ENCODE data around the gene DGKB. TPM values are rescaled to one million over a fixed set of nuclear protein-coding genes. Genes with fewer than 3 reads are reported as not detected.

DGKB gene
- total RNA-seq, 6 experiments from 2014 or later, result 0.23 to 0.76 (median 0.61) TPM

- DNase-seq, result no peak
- Mint-ChIP-seq H3K4me1 (ENCODE audit: low read depth) (peaks cover 11% of the 10 kb centered on the region; the same call in 1 of the 2 replicates), H3K9me3 (no peaks in the 10 kb centered on the region), H3K27me3 (ENCODE audit: insufficient read depth) (no peaks in the 10 kb centered on the region), H3K27ac (no peak overlapping the region), H3K4me3 (no peak overlapping the region; the same call in 1 of the 2 replicates), H3K36me3 (ENCODE audit: low read depth) (no peaks in the 10 kb centered on the region)
- no peak for TF ChIP-seq CTCF (IDR thresholded peaks at IDR 0.05)
Measured at GRCh38 chr7:14685167-14685566, 217.4 kb downstream of the DGKB start.

GRCh38 chr7:14682910-14683465, 219.6 kb downstream of the DGKB start:
- Mint-ChIP-seq H3K4me1 (ENCODE audit: low read depth) (peaks cover 3% of the 10 kb centered on the region; the same call in 1 of the 2 replicates), H3K4me3 (no peak overlapping the region), H3K27me3 (ENCODE audit: insufficient read depth) (no peaks in the 10 kb centered on the region), H3K36me3 (ENCODE audit: low read depth) (no peaks in the 10 kb centered on the region), H3K9me3 (no peaks in the 10 kb centered on the region), H3K27ac (no peak overlapping the region)
- no peak for DNase-seq
- TF ChIP-seq CTCF (IDR thresholded peaks at IDR 0.05), result no peak

- Mint-ChIP-seq H3K9me3 (no peaks in the 10 kb centered on the region), H3K4me1 (ENCODE audit: low read depth) (no peaks in the 10 kb centered on the region), H3K27me3 (ENCODE audit: insufficient read depth) (peaks cover 2% of the 10 kb centered on the region; the same call in 1 of the 2 replicates), H3K27ac (no peak overlapping the region), H3K36me3 (ENCODE audit: low read depth) (no peaks in the 10 kb centered on the region), H3K4me3 (no peak overlapping the region)
- no peak for DNase-seq
- no peak for TF ChIP-seq CTCF (IDR thresholded peaks at IDR 0.05)
Measured at GRCh38 chr7:14676896-14677295, 225.7 kb downstream of the DGKB start.

GRCh38 chr7:14673202-14673601, 229.3 kb downstream of the DGKB start:
- no peaks in the 10 kb centered on the region for H3K9me3 Mint-ChIP-seq
- DNase-seq, result no peak
- peaks cover 3% of the 10 kb centered on the region for H3K27me3 Mint-ChIP-seq (ENCODE audit: insufficient read depth)
- H3K4me3 Mint-ChIP-seq, result no peak overlapping the region
- no peaks in the 10 kb centered on the region for H3K4me1 Mint-ChIP-seq (ENCODE audit: low read depth)
- no peak overlapping the region for H3K27ac Mint-ChIP-seq
- H3K36me3 Mint-ChIP-seq (ENCODE audit: low read depth), result no peaks in the 10 kb centered on the region
- no peak for TF ChIP-seq CTCF (IDR thresholded peaks at IDR 0.05)

- no peak for TF ChIP-seq CTCF (IDR thresholded peaks at IDR 0.05)
- DNase-seq, result no peak
- no peaks in the 10 kb centered on the region for H3K9me3 Mint-ChIP-seq
- no peak overlapping the region for H3K4me3 Mint-ChIP-seq
- H3K27me3 Mint-ChIP-seq (ENCODE audit: insufficient read depth), result peaks cover 2% of the 10 kb centered on the region
- no peak overlapping the region for H3K27ac Mint-ChIP-seq
- H3K36me3 Mint-ChIP-seq (ENCODE audit: low read depth), result no peaks in the 10 kb centered on the region
- no peaks in the 10 kb centered on the region for H3K4me1 Mint-ChIP-seq (ENCODE audit: low read depth)
Measured at GRCh38 chr7:14666913-14667312, 235.6 kb downstream of the DGKB start.

GRCh38 chr7:14666304-14666703, 236.2 kb downstream of the DGKB start:
- H3K27me3 Mint-ChIP-seq (ENCODE audit: insufficient read depth), result peaks cover 2% of the 10 kb centered on the region
- H3K36me3 Mint-ChIP-seq (ENCODE audit: low read depth), result no peaks in the 10 kb centered on the region
- no peaks in the 10 kb centered on the region for H3K4me1 Mint-ChIP-seq (ENCODE audit: low read depth)
- no peak overlapping the region for H3K27ac Mint-ChIP-seq
- DNase-seq, result no peak
- TF ChIP-seq CTCF (IDR thresholded peaks at IDR 0.05), result no peak
- no peak overlapping the region for H3K4me3 Mint-ChIP-seq
- H3K9me3 Mint-ChIP-seq, result no peaks in the 10 kb centered on the region
